NT2/D1 (cell line): Measurements from ENCODE around the gene TBCD.

ENCODE experiments used
- SUZ12 ChIP-seq: IDR thresholded peaks from 2 replicates; pipeline ENCODE4 v1.6.1; 2011; ENCODE audit not compliant: insufficient read length, insufficient read depth; ENCODE audit errors: extremely low read depth
- YY1 ChIP-seq: IDR thresholded peaks from 2 replicates; pipeline ENCODE4 v1.6.1; 2011; ENCODE audit not compliant: insufficient read length, insufficient read depth
- ZNF274 ChIP-seq: IDR thresholded peaks from 2 replicates; pipeline ENCODE4 v1.6.1; 2011; ENCODE audit warnings: mild to moderate bottlenecking, low read depth, low read length

DNA sequence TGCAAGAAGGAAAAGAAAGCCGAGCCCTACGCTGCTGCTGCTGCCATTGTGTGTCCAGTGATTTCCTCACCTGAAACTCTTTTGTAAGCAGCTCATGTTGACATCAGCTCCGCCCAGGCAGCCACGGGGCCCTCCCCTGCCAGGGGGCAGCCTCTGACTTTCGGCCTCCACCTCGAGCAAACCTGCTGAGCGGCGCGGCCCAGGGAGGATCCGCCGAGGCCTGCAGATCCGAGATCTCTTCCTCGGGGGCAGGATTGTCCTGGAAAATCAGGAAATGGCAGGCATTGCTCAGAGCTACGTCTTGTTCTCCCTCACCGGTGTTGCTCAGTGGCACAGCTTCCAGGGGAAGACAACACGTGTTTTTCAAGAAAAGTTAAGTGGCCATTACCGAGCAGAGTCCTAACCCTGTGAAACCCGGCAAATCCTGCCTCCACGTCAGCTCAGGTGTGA, 123.6 kb downstream of the TBCD start:
- no peak for TF ChIP-seq YY1
- no peak for TF ChIP-seq SUZ12
- no peak for TF ChIP-seq ZNF274
